Measurements from ENCODE around the gene PNPLA7. TPM values are rescaled to one million over a fixed set of nuclear protein-coding genes. Genes with fewer than 3 reads are reported as not detected.
"Not testable (repeated sequence)": the region's sequence is repeated elsewhere in the genome, so short reads cannot be mapped to it uniquely, and the experiment has no call there.

PNPLA7 gene
- total and polyA plus RNA-seq, 2 of the 4 experiments (the other 2 are of a cell fraction) = under 0.01 to 0.89 TPM

- TF ChIP-seq, protein P1, sequence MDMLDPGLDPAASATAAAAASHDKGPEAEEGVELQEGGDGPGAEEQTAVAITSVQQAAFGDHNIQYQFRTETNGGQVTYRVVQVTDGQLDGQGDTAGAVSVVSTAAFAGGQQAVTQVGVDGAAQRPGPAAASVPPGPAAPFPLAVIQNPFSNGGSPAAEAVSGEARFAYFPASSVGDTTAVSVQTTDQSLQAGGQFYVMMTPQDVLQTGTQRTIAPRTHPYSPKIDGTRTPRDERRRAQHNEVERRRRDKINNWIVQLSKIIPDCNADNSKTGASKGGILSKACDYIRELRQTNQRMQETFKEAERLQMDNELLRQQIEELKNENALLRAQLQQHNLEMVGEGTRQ (IDR thresholded peaks at IDR 0.05; ENCODE audit: low read depth, low read length) = no peak
- TF ChIP-seq BHLHE40 (IDR thresholded peaks at IDR 0.05; ENCODE audit: low read depth, low read length) (no peak), MAZ (IDR thresholded peaks at IDR 0.05; ENCODE audit: borderline replicate concordance, low read depth, low read length) (no peak), NFE2L2 (IDR thresholded peaks at IDR 0.05; ENCODE audit: low read depth, low read length) (no peak), FOS (IDR thresholded peaks at IDR 0.05; ENCODE audit: low read depth, low read length) (no peak), SMC3 (IDR thresholded peaks at IDR 0.05; ENCODE audit: low read depth, low read length) (no peak)
These were observed 98.0 kb downstream of the PNPLA7 start (continued) for GRCh38 chr9:137452006-137452760.

- H2BK120ac ChIP-seq (ENCODE audit: low read depth, low read length); H2AFZ ChIP-seq (replicated peaks; ENCODE audit: low read length, poor library complexity); H3K18ac ChIP-seq (ENCODE audit: low read depth, low read length); H2BK5ac ChIP-seq (ENCODE audit: low read depth, low read length, poor library complexity, severe bottlenecking); H2BK15ac ChIP-seq (ENCODE audit: low read depth, low read length); H3K4me3 ChIP-seq (ENCODE audit: insufficient read depth, low read depth, low read length); BruUV-seq (replicated peaks); H2AK5ac ChIP-seq (ENCODE audit: low read depth, low read length); intact Hi-C loops (cut with micrococcal nuclease); H3K14ac ChIP-seq (replicated peaks; ENCODE audit: low read depth, low read length); in situ Hi-C loops (cut with MboI; ENCODE audit: low sequenced_read_pairs); H2BK20ac ChIP-seq (ENCODE audit: low read depth, low read length); H3K9ac ChIP-seq (ENCODE audit: low read depth, low read length); POLR2A ChIA-PET (ENCODE audit: unreplicated experiment); DNase-seq; H3K56ac ChIP-seq (ENCODE audit: extremely low read depth, insufficient read depth, low read length); H3K4me1 ChIP-seq (ENCODE audit: control insufficient read depth, insufficient read depth, low read length); H3K4me2 ChIP-seq (ENCODE audit: low read depth, low read length); H3K9me3 ChIP-seq (ENCODE audit: control insufficient read depth, insufficient read depth, low read length); H3K27ac ChIP-seq (ENCODE audit: insufficient read depth, low read length); H3K9me1 ChIP-seq (ENCODE audit: insufficient read depth, low read length); H4K91ac ChIP-seq (ENCODE audit: insufficient read depth, low read depth, low read length); H3K23ac ChIP-seq (ENCODE audit: low read depth, low read length); H3K27me3 ChIP-seq (ENCODE audit: control insufficient read depth, insufficient read depth, low read length); ATAC-seq (ENCODE audit: low read depth); H3K4ac ChIP-seq (ENCODE audit: low read depth, low read length); dilution Hi-C loops (cut with HindIII; ENCODE audit: low sequenced_read_pairs, unreplicated experiment); H2AK9ac ChIP-seq (replicated peaks; ENCODE audit: low read depth, low read length, poor library complexity); H4K8ac ChIP-seq (ENCODE audit: low read depth in 2 of 2, low read length in 2 of 2); CTCF ChIA-PET; H4K5ac ChIP-seq (ENCODE audit: low read depth, low read length): not testable (repeated sequence)
- peaks cover 45% of the 10 kb centered on the region for H3K36me3 ChIP-seq (ENCODE audit: control insufficient read depth, insufficient read depth, low read length)
- 100% methylated on average over 1 of the region's 31 CpGs; no CpG with 5 or more reads in 1 of the 2 experiments for WGBS, 2 experiments (ENCODE audit: extremely low coverage in 2 of 2, insufficient read length in 1 of 2)
- H3K79me1 ChIP-seq (ENCODE audit: low read depth in 1 of 2, low read length in 2 of 2) = peaks cover 3 to 22% of the 10 kb centered on the region in 2 experiments; a peak in 2 of 4 replicates
- peaks cover 17% of the 10 kb centered on the region for H4K20me1 ChIP-seq (ENCODE audit: insufficient read depth, low read length)
These were observed 98.8 kb downstream of the PNPLA7 start for GRCh38 chr9:137451264-137452005.

Measured in IMR-90 (cell line).